Activated CD4-positive, alpha-beta T cell treated with anti-CD3 and anti-CD28 coated beads, Interleukin-2, amount 10 ng/mL, durations not matched to agents 7 days and 5 days (primary cell): ENCODE measurements around the gene LRRC43. TPM values are rescaled to one million over a fixed set of nuclear protein-coding genes. Genes with fewer than 3 reads are reported as not detected.

Experiments
- total RNA-seq, 2 experiments: library from RNA; stranded (reverse); gene quantifications; one replicate each; pipeline ENCODE4 v1.2.3, GENCODE V29; 2021

The LRRC43 gene
- total RNA-seq, 2 experiments from 2014 or later, result not detected

Other genes starting within 250 kb of the LRRC43 start
- gene BCL7A, start 161.2 kb upstream of the LRRC43 start, total RNA-seq, result 1 to 10 TPM; 8.5 to 8.7 TPM
- gene MLXIP, start 104.4 kb upstream of the LRRC43 start, total RNA-seq, result 10 to 100 TPM; 45.7 to 46.8 TPM
- gene IL31, start 8.9 kb upstream of the LRRC43 start, total RNA-seq, result not detected
- gene B3GNT4, start 20.6 kb downstream of the LRRC43 start, total RNA-seq, result under 1 TPM; 0.50 to 0.71 TPM
- gene DIABLO, start 42.9 kb downstream of the LRRC43 start, total RNA-seq, result 10 to 100 TPM; 36.1 to 37.7 TPM
- 10 to 100 TPM; 29.7 to 33.1 TPM for gene VPS33A, start 83.4 kb downstream of the LRRC43 start, total RNA-seq
- gene CLIP1, start 239.5 kb downstream of the LRRC43 start, total RNA-seq, result 10 to 100 TPM; 75.6 to 76.5 TPM